Vagina (tissue), 2 donors: ENCODE results near the gene ABCA13. TPM values are rescaled to one million over a fixed set of nuclear protein-coding genes. Genes with fewer than 3 reads are reported as not detected.

Experiments used
- DNase-seq, 2 donors: peaks; one replicate each; pipeline ENCODE4 v3.0.0-alpha.2; 2017; ENCODE audit errors: extremely low spot score in 2 of 2
- H3K27ac ChIP-seq: fragments of 200-600 bp; sonication (generic); one replicate; pipeline ENCODE4 v1.5.1; 2019
- H3K27me3 ChIP-seq: fragments of 200-600 bp; sonication (generic); one replicate; pipeline ENCODE4 v1.5.1; 2019
- H3K36me3 ChIP-seq, 2 donors: fragments of 200-600 bp; sonication (generic); one replicate each; pipeline ENCODE4 v1.5.1; 2017 to 2019
- H3K4me1 ChIP-seq: fragments of 200-600 bp; sonication (generic); one replicate; pipeline ENCODE4 v1.5.1; 2019
- H3K4me3 ChIP-seq, 2 donors: fragments of 200-600 bp; sonication (generic); 1 replicate in 1 of 2; 2 replicates in 1 of 2; pipeline ENCODE4 v1.5.1; 2016 to 2019
- H3K9me3 ChIP-seq: fragments of 200-600 bp; sonication (generic); one replicate; pipeline ENCODE4 v1.5.1; 2019
- CTCF ChIP-seq, 3 experiments: fragments of 450-650 bp in 2 of 3; fragments of 200-600 bp in 1 of 3; sonication (generic) in 1 of 3; IDR thresholded peaks; one replicate each; pipeline ENCODE4 v1.5.1; 2017 to 2019; ENCODE audit warnings: antibody characterized with exemption in 3 of 3, mild to moderate bottlenecking in 2 of 3, moderate library complexity in 2 of 3
- POLR2A ChIP-seq, 2 donors: fragments of 450-650 bp; IDR thresholded peaks; one replicate each; pipeline ENCODE4 v1.6.1; 2017; ENCODE audit warnings: antibody characterized with exemption in 2 of 2, mild to moderate bottlenecking in 2 of 2, moderate library complexity in 2 of 2
- POLR2AphosphoS5 ChIP-seq, 2 donors: sonication (generic); formaldehyde crosslinking; IDR thresholded peaks; one replicate each; pipeline ENCODE4 v1.9.0; 2017; ENCODE audit warnings: antibody characterized with exemption in 2 of 2, mild to moderate bottlenecking in 2 of 2, low read depth in 1 of 2; ENCODE audit not compliant: insufficient read depth in 1 of 2
- intact Hi-C: fragments of 100-400 bp; cut with DNase I; formaldehyde crosslinking; loops from one replicate; pipeline ENCODE4 v1.15.1; 2023
- total RNA-seq: library from RNA; depleted of rRNA; stranded (reverse); fragments of >200 nt; gene quantifications from one replicate; pipeline ENCODE4 v1.2.3, GENCODE V29; 2016

Gene ABCA13
- total RNA-seq, 1 donor from 2014 or later: under 0.01 TPM

DNA sequence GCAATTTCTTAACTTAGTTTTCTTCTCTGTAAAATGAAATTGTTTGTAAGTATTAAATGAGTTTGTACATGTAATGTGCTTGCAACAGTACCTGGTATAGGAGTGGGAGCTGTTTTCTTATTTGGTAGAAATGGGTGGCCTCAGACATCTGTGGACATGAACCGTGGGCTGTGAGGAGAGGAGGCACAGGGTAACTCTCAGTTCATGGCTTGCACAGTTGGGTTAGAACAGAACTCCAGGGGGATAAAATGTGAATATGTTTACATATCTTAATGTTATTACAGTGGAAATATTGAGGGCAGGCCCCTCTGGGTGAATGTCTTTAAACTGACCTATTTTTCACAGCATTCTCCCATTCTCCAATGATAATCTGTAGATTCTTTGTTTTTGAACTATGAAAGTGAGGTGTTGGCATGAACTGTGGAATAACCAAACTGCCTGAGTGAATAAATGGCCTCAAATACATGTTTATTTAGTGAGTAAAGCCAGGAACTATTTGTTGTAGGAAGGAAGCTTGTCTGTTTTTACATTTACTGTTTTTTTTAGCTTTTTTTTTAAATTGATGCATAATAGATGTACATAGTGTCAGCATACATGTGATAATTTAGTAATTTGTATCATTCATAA lies 2.6 kb downstream of the ABCA13 start:
- DNase-seq: no peak
- no peaks in the 10 kb centered on the region for H3K27me3 ChIP-seq
- no peaks in the 10 kb centered on the region for H3K4me1 ChIP-seq
- H3K27ac ChIP-seq: no peak overlapping the region
- H3K4me3 ChIP-seq: no peak overlapping the region
- TF ChIP-seq POLR2A (IDR thresholded peaks at IDR 0.05) (no peak), CTCF (IDR thresholded peaks at IDR 0.05) (no peak), POLR2AphosphoS5 (IDR thresholded peaks at IDR 0.05; ENCODE audit: insufficient read depth in 1 of 2, low read depth in 1 of 2) (no peak)
- H3K9me3 ChIP-seq: no peaks in the 10 kb centered on the region
- intact Hi-C loops: no loop called here
- no peaks in the 10 kb centered on the region for H3K36me3 ChIP-seq

DNA sequence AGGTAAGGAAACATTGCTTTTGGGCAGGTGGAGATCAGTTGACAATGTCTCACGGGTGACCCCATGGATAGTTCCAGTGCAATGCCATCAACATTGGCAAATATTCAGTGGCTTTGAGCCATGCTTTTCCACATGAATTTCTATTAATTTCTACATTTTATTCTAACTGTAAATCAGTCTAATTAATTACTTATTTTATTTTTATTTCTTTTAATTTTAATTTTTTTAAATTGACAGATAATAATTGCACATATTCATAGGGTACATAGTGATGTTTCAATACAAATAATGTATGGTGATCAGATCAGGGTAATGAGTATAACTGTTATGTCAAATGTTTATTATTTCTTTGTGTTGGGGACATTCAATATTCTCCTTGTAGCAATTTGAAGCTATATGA lies 3.8 kb downstream of the ABCA13 start:
- Histone ChIP-seq H3K27ac (no peak overlapping the region), H3K27me3 (no peaks in the 10 kb centered on the region), H3K36me3 (no peaks in the 10 kb centered on the region), H3K4me1 (no peaks in the 10 kb centered on the region), H3K4me3 (no peak overlapping the region), H3K9me3 (no peaks in the 10 kb centered on the region)
- TF ChIP-seq POLR2AphosphoS5 (IDR thresholded peaks at IDR 0.05; ENCODE audit: insufficient read depth in 1 of 2, low read depth in 1 of 2): no peak
- no peak for TF ChIP-seq CTCF (IDR thresholded peaks at IDR 0.05)
- no peak for TF ChIP-seq POLR2A (IDR thresholded peaks at IDR 0.05)
- intact Hi-C loops: no loop called here
- no peak for DNase-seq

- Histone ChIP-seq H3K36me3 (no peaks in the 10 kb centered on the region), H3K4me3 (no peak overlapping the region), H3K27me3 (no peaks in the 10 kb centered on the region), H3K27ac (no peak overlapping the region), H3K9me3 (no peaks in the 10 kb centered on the region), H3K4me1 (no peaks in the 10 kb centered on the region)
- DNase-seq: no peak
- intact Hi-C loops: no loop called here
- TF ChIP-seq POLR2AphosphoS5 (IDR thresholded peaks at IDR 0.05; ENCODE audit: insufficient read depth in 1 of 2, low read depth in 1 of 2) (no peak), POLR2A (IDR thresholded peaks at IDR 0.05) (no peak), CTCF (IDR thresholded peaks at IDR 0.05) (no peak)
These were observed 5.2 kb downstream of the ABCA13 start for GRCh38 chr7:48176356-48176893.

- no peak overlapping the region for H3K4me3 ChIP-seq
- no peaks in the 10 kb centered on the region for H3K4me1 ChIP-seq
- intact Hi-C loops: no loop called here
- no peaks in the 10 kb centered on the region for H3K9me3 ChIP-seq
- H3K27ac ChIP-seq: no peak overlapping the region
- no peak for DNase-seq
- H3K27me3 ChIP-seq: no peaks in the 10 kb centered on the region
- TF ChIP-seq POLR2AphosphoS5 (IDR thresholded peaks at IDR 0.05; ENCODE audit: insufficient read depth in 1 of 2, low read depth in 1 of 2) (no peak), CTCF (IDR thresholded peaks at IDR 0.05) (no peak), POLR2A (IDR thresholded peaks at IDR 0.05) (no peak)
- no peaks in the 10 kb centered on the region for H3K36me3 ChIP-seq
These were observed 6.0 kb downstream of the ABCA13 start for GRCh38 chr7:48177271-48177670.

DNA sequence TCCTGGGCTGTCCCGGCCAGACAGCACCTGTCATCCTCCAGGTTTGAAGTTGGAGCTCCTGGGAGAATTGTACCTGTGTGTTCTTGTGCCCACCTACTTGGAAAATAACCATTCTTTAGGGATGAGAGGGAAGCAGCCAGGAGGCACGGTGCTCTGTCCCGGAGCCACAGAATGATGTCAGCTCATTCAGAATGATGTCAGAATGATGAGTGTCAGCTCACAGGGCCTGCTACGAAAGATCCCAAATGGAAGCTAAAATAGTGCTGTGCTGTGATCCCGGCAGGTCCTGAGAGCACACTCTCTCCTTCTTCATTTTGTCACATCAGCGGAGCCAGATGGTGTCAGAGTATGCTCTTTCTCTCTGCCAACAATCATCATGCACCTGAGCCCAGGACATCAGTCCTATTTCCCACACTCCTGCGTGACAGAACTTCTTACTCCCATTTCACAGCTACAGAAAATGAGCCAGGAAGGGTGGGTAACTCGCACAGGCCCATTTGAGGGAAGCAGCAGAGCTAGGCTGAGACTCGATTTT lies 8.3 kb downstream of the ABCA13 start:
- no peaks in the 10 kb centered on the region for H3K36me3 ChIP-seq
- no peak for TF ChIP-seq CTCF (IDR thresholded peaks at IDR 0.05)
- no peak for TF ChIP-seq POLR2A (IDR thresholded peaks at IDR 0.05)
- TF ChIP-seq POLR2AphosphoS5 (IDR thresholded peaks at IDR 0.05; ENCODE audit: insufficient read depth in 1 of 2, low read depth in 1 of 2): no peak
- H3K4me3 ChIP-seq: no peak overlapping the region
- intact Hi-C loops: no loop called here
- no peak for DNase-seq
- H3K27ac ChIP-seq: no peak overlapping the region
- H3K27me3 ChIP-seq: no peaks in the 10 kb centered on the region
- H3K9me3 ChIP-seq: no peaks in the 10 kb centered on the region
- H3K4me1 ChIP-seq: no peaks in the 10 kb centered on the region
